GM18870 (cell line): Measurements from ENCODE around the gene HSDL2.
"Not testable (repeated sequence)": the region's sequence is repeated elsewhere in the genome, so short reads cannot be mapped to it uniquely, and the experiment has no call there.

Source experiments
- ATAC-seq: cut with Tn5 transposase; IDR thresholded peaks from one replicate; pipeline ENCODE4 v1.9.1; 2021; ENCODE audit warnings: moderate library complexity; ENCODE audit not compliant: unreplicated experiment

The HSDL2 gene

DNA sequence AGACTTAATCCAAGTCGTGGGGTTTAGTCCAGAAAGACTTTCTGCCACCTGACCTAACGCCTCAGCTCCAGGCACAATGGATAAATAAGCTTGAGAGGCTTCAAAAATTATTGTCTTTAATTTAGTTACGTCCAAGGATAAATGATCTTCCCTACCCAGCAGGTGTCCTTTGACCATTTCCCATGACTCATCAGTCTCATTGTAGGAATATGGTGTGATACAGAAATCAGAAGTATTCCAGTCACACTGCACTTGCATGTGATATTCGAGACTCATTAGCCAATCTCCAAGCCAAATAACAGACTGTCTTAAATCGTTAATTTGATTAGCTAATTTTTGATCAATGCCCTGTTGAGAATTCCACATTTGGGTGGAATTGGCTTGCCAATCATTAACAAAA lies 13.2 kb downstream of the HSDL2 start:
- ATAC-seq, result not testable (repeated sequence)

DNA sequence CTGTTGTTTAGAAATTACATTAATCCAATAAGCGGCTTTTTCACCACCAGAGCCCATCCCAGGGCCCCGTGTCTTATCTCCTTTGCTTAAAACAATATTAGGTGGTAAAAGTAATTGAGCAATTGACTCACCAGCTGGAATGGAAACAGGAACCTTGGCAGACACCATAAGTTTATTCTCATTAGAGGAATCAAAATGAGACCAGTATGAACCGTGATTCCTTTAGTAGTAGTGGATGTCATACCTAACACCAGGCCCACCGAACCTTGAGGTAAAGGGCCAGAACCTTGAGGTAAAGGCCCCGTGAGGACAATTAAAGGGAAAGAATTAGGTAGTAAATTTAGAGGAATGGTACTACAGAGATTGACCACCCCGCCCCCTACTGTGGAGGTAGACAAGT lies 16.5 kb downstream of the HSDL2 start:
- no peak for ATAC-seq

DNA sequence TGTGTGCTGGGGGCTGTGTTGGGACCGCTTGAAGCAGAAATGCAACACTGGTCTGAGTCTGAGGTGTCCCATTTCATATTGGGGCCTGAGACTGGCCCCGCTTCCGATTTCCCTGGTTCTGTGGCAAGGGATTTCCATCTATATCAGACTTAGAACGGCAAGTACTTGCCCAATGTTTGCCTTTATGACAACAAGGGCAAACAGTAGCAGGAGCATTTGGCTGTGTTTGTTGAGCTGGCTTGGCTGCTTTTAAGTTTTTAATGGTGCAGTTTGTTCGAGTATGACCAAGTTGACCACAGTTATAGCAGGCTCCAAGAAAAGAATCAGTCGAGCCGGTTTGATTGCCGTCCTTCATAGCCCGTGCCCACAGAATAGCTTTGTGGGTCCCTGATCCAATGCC lies 17.0 kb downstream of the HSDL2 start:
- ATAC-seq, result no peak

DNA sequence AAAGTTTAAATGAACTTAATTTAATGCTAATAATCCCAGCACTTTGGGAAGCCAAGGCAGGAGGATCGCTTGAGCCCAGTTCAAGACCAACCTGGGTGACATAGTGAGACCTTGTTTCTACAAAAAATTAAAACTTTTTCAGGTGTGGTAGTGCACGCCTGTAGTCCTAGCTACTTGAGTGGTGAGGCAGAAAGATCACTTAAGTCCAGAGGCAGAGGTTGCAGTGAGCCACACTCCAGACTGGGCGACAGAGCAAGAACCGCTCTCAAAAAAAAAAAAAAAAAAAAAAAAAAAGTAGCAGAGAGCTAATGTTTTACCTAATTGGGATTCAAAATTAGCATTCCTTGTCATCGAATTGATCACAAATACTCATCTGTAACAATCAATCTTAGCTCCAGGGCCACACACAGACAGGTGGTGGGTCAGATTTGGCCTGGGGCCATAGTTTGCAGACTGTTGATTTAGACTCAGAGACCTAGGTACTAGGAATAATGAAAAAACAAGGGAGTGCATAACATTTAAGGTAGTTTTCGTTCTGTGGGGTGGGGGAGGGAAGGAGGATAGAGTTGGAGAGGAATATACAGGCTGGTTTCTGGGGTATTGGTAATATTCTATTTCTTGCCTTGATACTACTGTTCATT lies 21.4 kb downstream of the HSDL2 start:
- ATAC-seq, result no peak

DNA sequence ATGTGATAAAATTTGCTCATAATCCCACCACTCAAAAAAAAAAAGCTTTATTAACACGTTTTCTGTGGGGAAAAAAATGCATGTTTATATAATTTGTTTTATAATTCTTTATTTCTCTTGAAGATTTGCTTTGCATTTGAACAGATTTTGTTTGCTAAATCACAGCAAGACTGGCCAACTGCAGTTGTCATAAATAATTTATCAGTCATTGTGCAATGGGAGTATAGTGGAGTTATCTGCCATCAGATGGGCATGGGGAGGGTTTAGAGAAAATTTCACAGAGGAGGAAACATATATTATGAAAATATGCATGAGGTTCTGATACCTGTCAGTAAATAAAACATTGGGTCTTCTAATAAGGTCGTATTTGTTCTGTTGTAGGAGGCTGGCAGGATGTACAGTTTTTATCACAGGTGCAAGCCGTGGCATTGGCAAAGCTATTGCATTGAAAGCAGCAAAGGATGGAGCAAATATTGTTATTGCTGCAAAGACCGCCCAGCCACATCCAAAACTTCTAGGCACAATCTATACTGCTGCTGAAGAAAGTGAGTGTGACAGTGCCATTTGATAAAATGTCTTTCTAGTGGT lies 23.8 kb downstream of the HSDL2 start:
- ATAC-seq, result no peak

DNA sequence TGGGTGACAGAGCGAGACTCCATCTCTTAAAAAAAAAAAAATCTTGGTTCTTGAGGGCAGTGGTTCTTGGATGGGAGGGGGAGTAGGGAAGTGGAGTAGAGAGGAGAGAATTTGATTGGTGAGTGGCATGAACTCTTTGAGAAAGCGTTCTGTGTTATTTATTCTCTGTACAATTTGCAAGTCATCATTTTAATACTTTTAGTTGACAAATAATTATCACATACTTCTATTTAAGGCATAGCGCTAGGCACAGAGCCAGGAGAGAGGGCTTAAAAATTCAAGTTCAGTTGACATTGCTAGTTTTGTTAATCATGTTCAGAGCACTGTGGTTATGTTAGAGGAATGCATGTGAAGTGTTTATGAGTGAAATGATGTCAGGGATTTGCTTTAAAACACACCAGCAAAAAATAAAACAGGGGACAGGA lies 24.6 kb downstream of the HSDL2 start:
- ATAC-seq, result no peak

DNA sequence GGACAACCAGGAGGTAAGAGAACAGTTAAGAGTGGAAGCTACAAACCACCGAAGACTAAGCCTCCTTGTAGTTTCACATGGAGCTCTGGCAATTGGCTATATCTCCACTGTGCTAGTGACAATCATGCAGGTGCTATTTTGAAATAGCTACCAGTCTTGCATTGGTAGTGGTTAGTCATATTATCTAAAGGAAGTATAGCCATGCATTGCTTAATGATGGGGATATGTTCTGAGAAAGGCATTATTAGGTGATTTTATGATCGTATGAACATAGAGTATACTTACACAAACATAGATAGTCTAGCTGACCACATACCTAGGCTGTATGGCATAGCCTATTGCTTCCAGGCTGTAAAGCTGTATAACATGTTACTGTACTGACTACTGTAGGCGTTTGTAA lies 28.4 kb downstream of the HSDL2 start:
- ATAC-seq, result no peak

DNA sequence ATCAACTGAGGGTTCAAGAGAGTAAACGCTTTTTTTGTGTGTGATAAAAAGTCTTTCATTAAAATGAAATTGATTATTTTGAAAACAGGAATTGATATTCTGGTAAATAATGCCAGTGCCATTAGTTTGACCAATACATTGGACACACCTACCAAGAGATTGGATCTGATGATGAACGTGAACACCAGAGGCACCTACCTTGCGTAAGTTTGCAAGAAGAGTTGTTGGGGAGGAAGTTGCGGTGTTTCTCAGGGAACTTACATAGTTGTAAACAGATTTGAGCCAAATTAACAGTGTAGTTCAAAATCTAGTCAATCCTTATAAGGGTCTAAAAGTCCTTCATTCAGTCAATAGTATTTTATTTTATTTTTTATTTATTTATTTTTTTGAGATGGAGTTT lies 28.9 kb downstream of the HSDL2 start:
- no peak for ATAC-seq

DNA sequence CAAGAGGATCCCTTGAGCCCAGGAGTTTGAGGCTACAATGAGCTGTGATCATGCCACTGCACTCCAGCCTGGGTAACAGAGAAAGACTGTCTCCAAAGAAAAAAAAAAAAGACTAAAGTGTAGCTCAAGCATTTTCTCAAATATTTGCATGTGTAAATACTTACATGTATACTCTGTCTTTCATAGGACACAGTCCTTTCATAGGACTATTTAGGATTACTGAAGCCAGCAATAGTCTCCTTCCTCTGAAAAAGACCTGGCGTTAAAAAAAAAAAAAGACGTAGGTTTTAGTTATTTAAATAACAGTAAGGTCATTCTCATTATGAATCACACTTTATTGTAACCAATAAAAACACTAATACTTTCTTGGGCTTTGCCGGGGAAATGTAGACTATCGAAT lies 29.9 kb downstream of the HSDL2 start:
- no peak for ATAC-seq

DNA sequence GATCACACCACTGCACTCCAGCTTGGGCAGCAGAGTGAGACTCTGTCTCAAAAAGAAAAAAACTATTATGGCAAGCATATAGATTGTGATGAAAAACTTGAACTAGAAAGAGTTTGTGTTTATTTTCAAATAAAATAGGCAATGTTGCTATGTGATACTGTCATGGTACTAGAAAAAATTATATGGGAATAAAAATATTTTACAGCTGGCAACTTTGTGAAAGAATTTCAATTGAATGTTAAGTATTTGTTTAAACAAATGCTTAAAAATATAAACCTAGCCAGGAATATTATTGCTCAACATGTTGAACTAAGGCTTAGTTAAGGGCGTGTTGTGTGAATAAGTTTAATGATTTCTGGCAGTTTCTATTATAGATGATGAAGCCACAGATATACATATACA lies 31.7 kb downstream of the HSDL2 start:
- no peak for ATAC-seq

DNA sequence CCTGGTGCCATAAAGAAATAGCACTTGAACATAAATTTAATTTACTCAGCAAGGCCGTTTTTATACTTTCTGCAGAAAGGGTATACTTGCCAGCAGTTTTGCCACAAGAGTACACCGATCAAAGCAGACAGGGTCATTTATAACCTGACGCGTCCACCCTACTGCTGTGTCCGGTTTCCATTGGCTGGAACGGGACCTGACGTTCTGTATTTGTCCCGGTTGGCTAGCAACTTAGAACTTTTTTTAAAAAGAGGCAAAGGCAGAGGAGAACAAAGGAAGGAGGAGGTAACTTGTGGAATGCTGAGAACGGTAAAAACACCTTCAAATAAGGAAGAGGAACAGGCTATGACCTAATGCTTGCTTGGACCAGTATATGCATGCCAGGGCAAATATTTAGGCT lies 33.8 kb downstream of the HSDL2 start:
- ATAC-seq, result not testable (repeated sequence)

DNA sequence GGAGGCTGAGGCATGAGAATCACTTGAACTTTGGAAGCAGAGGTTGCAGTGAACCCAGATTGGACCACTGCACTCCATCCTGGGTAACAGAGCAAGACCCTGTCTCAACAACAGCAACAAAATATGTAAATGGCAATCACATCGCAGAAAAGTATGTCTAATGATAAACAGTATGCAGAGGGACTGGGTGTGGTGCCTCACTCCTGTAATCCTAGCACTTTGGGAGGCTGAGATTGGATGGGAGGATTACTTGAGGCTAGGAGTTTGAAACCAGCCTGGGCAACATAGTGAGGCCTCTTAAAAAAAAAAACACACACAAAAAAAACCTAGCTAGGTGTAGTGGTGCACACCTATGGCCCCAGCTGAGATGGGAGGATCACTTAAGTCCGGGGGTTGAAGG lies 40.3 kb downstream of the HSDL2 start:
- ATAC-seq, result no peak

DNA sequence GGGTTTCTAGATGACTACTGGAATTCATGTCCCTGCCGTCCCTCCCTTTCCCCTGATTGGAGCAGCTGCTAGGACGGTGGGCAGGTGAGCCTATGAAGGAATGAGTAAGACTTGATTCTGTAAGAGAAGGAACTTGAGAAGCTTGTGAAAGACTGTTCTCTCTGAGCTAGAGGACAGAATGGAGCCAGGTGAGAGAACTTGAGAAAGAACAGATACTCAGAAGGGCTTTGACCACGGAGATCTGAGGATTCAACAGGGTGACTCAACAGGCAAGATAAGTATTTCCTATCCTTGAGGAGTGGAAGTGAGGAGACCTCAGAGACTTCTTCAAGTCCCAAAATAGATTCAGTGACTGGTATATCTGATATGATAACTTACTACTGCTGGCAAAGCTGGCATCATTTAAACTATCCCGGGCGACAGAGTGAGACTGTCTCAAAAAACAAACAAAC lies 41.9 kb downstream of the HSDL2 start:
- no peak for ATAC-seq

DNA sequence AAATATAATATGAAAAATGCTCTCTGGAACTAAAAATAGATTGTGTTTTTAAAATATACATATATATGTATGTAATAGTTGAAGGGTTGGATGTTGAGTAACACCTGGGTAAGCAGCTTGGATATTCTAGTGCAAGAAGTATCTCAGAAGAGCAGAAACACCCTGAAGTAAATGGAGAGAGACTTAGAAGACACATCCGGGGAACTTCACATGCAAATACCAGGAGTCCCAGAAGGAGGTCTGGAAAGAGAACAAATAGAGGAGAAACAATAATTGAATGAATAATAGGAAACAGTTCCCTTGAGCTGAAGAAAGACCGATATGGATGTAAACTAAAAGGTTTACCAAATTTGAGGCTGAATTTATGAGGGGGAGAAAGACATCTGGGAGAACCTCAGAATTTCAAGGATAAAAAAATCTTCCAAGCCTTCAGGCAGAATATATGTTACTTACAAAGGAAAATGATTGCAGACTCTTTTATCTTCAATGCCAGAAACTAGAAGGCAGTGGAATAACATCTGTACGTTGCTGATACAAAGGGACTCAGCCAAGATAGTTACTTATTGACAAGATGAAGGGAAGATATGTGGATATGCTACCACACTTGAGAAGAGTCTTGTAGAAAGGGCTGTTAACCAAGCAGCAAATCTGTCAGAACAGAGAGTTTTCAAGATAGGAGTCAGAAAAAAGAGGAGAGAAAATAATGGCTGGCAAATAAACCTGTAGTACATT lies 42.7 kb downstream of the HSDL2 start:
- ATAC-seq, result no peak

DNA sequence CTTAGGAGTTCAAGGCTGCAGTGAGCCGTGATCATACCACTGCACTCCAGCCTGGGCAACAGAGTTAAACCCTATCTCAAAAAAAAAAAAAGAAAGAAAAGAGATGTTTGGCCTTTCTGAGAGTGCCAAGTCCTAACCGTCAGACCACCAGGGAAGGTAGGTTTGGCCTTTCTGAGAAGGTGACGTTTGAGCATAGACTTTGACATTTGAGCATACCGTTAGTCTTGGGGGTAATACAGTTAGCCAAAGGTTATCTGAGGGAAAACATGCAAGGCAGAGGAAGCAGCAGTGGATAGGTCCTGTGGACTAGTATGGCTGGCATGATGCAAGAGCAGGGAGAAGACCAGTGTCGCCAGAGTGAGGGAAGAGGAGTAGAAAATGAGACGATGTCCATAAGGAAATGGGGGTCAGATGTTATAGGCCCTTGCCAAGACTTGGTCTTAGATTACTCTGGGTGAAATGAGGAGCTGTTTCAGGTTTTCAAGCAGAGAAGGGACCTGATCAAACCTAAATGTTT lies 50.2 kb downstream of the HSDL2 start:
- no peak for ATAC-seq

DNA sequence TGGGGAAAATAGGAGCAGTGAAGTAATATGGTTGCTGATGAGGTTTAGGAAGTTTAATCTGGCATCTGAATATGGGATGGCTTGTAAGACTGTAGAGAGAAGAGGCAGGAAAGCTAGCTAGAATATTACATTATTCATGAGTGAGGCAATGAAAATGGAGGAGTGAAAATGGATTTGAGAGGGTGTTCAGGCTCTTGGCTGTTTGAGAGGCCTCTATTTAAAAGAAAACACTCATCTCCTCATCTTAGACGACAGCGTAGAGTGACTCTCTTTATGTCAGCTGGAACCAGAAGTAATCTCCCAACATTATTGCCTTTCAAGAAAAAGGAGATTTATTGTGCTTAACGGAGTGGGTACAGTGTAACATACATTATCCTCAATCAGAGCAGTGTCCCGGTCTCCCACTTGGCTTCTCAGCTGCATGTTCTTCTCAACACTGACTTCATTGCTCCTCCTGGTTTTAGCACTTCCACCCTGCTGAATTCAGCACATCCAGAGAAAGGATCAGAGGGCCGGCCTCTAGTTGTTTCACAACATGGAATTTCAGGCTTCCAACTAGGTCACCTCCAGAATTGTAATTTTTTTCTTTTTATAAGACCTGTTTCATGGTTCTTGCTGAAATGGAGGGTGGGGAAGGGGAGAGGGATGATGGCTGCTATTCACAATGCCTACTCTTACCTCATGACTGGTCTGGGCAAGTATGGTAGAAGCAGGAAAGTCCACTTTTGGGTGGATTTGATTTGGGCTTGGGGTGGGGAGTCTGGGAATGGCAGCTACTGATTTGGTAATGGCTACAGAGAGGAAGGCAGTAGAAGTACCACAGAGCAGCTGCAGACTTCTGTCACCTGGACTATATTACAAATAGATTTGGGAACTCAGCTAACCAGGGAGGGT lies 53.8 kb downstream of the HSDL2 start:
- ATAC-seq, result no peak

DNA sequence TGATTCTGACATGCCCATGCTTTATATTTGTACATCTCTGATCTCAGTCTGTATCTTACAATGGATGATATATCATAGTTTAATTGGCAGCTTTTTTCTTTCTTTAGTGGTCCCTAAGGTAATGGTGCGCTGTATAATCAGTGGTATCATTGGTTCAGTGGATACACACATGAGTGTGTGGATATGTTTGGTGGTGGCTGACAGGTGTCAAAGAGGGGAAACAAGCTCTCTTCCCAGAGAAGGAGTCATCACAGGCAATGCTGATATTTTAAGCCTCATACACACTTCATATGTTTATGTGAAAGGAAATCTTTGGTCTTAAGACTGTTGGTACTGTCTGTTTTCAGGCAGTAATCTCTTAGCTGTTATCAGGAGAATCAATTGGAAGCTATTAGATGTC lies 54.6 kb downstream of the HSDL2 start:
- ATAC-seq, result no peak

DNA sequence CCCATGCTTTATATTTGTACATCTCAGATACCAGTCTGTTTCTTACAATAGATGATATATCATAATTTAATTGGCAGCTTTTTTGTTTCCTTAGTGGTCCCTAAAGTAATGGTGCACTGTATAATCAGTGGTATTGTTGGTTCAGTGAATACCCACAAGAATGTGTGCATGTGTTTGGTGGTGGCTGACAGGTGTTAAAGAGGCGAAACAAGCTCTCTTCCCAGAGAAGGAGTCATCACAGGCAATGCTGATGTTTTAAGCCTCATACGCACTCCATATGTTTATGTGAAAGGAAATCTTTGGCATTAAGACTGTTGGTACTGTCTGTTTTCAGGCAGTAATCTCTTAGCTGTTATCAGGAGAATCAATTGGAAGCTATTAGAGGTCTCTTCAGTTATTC lies 57.5 kb downstream of the HSDL2 start:
- ATAC-seq, result no peak

DNA sequence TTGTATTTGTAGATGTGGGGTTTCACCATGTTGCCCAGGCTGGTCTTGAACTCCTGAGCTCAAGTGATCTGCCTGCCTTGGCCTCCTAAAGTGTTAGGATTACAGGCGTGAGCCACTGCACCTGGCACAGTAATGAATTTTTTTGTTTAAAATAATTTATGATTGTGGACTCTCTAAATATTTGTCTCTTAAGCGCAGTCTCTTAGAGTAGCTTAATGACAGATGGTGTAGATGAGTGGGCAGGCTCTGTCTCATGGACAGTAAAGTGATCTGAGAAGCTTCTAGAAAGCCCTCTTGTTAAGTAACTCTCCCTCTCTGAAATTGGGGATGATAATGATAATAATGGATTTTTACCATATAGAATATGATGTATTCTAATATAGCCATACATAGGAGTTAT lies 59.3 kb downstream of the HSDL2 start:
- ATAC-seq, result no peak

DNA sequence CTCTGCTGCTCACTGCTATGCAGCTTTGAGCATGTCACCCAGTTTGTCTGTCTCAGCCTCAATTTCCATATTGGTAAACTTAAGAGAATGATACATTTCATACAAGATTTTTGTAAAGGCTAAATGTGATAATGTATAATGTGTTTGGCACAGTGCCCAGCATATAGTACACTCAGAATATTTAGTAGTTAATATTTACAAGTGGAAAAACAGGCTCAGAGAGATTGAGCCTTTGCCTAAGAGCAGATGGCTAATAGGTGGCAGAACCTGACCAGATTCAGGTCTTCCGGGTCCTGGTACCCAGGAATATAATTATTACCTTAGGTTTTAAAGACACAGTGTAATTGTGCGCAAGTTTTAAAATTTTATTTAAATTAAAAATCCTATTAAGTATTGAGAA lies 59.9 kb downstream of the HSDL2 start:
- no peak for ATAC-seq

DNA sequence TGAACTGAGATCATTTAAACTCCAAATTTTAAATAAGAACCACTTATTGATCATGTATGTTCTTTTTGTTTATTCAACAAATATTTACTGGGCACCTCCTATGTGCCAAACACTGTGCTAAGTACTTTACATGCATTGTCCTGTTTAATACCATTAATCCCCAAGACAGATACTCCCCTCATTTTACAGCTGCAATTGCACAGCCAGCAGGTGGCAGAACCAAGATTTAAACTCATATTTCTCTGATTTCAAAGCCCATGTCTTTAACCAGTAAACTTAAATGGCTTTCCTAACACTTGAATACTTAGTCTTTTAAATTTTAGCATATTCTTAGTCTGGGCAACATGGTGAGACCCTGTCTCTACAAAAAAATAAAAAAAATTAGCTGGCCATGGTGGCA lies 63.3 kb downstream of the HSDL2 start:
- no peak for ATAC-seq
